Stimulated activated naive CD4-positive, alpha-beta T cell (primary cell): ENCODE measurements around the gene CD22.
"Not testable (repeated sequence)": the region's sequence is repeated elsewhere in the genome, so short reads cannot be mapped to it uniquely, and the experiment has no call there.

Experiments
- DNase-seq, 6 experiments: peaks; one replicate each; lab custom pipeline; 2025; lab: John Stamatoyannopoulos, UW

Gene CD22

GRCh38 chr19:35328851-35329285 lies at the start of gene CD22:
Gene CD22 (plus strand): TSS chr19:35329187. CDS start chr19:35332041, 2,854 bp downstream.
- DNase-seq, result no peak

GRCh38 chr19:35279374-35279773 lies 49.6 kb upstream of the CD22 start:
- DNase-seq, result no peak

GRCh38 chr19:35279985-35280821 lies 48.8 kb upstream of the CD22 start:
- no peak for DNase-seq

- no peak for DNase-seq
Measured at GRCh38 chr19:35281303-35281702, 47.7 kb upstream of the CD22 start.

- no peak for DNase-seq
Measured at GRCh38 chr19:35284153-35285094, 44.6 kb upstream of the CD22 start.

- no peak for DNase-seq
Measured at GRCh38 chr19:35285095-35285449, 43.9 kb upstream of the CD22 start.

- not testable (repeated sequence) for DNase-seq
Measured at GRCh38 chr19:35285465-35285864, 43.5 kb upstream of the CD22 start.

- DNase-seq, result not testable (repeated sequence)
Measured at GRCh38 chr19:35286101-35286500, 42.9 kb upstream of the CD22 start.

GRCh38 chr19:35287713-35288112 lies 41.3 kb upstream of the CD22 start:
- no peak for DNase-seq

GRCh38 chr19:35288331-35288730 lies 40.7 kb upstream of the CD22 start:
- no peak for DNase-seq

GRCh38 chr19:35288906-35289305 lies 40.1 kb upstream of the CD22 start:
- DNase-seq, result no peak

- no peak for DNase-seq
Measured at GRCh38 chr19:35290381-35291127, 38.4 kb upstream of the CD22 start.

GRCh38 chr19:35291259-35291658 lies 37.7 kb upstream of the CD22 start:
- no peak for DNase-seq

- DNase-seq, result no peak
Measured at GRCh38 chr19:35291916-35292315, 37.1 kb upstream of the CD22 start, which contains the start of gene MAG. Gene MAG (plus strand): TSS chr19:35292161. CDS start chr19:35295409, 3,248 bp downstream.

GRCh38 chr19:35292421-35293362 lies 36.3 kb upstream of the CD22 start:
- DNase-seq, result no peak

GRCh38 chr19:35293363-35293739 lies 35.6 kb upstream of the CD22 start:
- DNase-seq, result no peak

- no peak for DNase-seq
Measured at GRCh38 chr19:35293808-35294207, 35.2 kb upstream of the CD22 start.

- DNase-seq, result no peak
Measured at GRCh38 chr19:35294328-35294727, 34.7 kb upstream of the CD22 start.

- no peak for DNase-seq
Measured at GRCh38 chr19:35294859-35295791, 33.9 kb upstream of the CD22 start.
